K562 (cell line): ENCODE measurements around the gene LNX2. TPM values are rescaled to one million over a fixed set of nuclear protein-coding genes. Genes with fewer than 3 reads are reported as not detected.

Experiments
- ATAC-seq: fragments of 200-7000 bp; cut with Tn5 transposase; 3 replicates; pipeline ENCODE4 v1.9.1; 2020; ENCODE audit warnings: moderate library complexity
- BruUV-seq: library from RNA; stranded (reverse); fragments of 400-500 nt; replicated peaks from 2 replicates; lab custom pipeline; 2021; lab: Mats Ljungman, UMichigan
- CTCF ChIA-PET: fragments of 300-600 bp; formaldehyde crosslinking; extraction: SDS; loops from one replicate; lab custom pipeline; 2021; ENCODE audit warnings: low intra/inter-chr PET ratio; lab: Yijun Ruan, JAX
- POLR2A ChIA-PET: fragments of 300-600, 350-650 bp; sonication (Branson Sonifier 250); formaldehyde crosslinking; extraction: SDS; loops from one replicate; lab custom pipeline; 2021; ENCODE audit warnings: antibody characterized with exemption, inconsistent platforms; lab: Yijun Ruan, JAX
- DNase-seq, 4 experiments: peaks; one replicate each; pipeline versions ENCODE4 v3.0.0 to v3.0.0-alpha.2; 2011 to 2018; ENCODE audit warnings: low spot score in 3 of 4, mixed read lengths in 3 of 4; ENCODE audit errors: extremely low read depth in 1 of 4
- FAIRE-seq: peaks from 2 replicates; lab custom pipeline; 2011; peaks lifted over from hg19 to GRCh38; lab: Jason Lieb, UNC
- H2AFZ ChIP-seq: 2 replicates; pipeline ENCODE4 v1.6.0; 2011; ENCODE audit warnings: low read depth, low read length, control low read depth, inconsistent platforms
- H3K27ac ChIP-seq: fragments of 200-600 bp; 3 replicates; pipeline ENCODE4 v1.8.0; 2011; ENCODE audit warnings: low read depth, mild to moderate bottlenecking, control low read depth, inconsistent platforms, low read length, moderate library complexity, mixed read lengths; ENCODE audit errors: extremely low read depth
- H3K27me3 ChIP-seq, 2 experiments: fragments of 300-600 bp in 1 of 2; 2 replicates in 1 of 2; 3 replicates in 1 of 2; pipeline versions ENCODE4 v1.6.0 to v1.8.0; 2011; ENCODE audit warnings: inconsistent platforms in 2 of 2, low read length in 2 of 2, mild to moderate bottlenecking in 1 of 2, mixed read lengths in 1 of 2, moderate library complexity in 1 of 2; ENCODE audit not compliant: control insufficient read depth in 2 of 2, insufficient read depth in 2 of 2
- H3K36me3 ChIP-seq: fragments of 300-600 bp; 3 replicates; pipeline ENCODE4 v1.8.0; 2011; ENCODE audit warnings: mild to moderate bottlenecking, low read length, inconsistent platforms; ENCODE audit not compliant: control insufficient read depth, insufficient read depth
- H3K4me1 ChIP-seq, 2 experiments: fragments of 200-600 bp in 1 of 2; replicated peaks in 1 of 2; 2 replicates in 1 of 2; 3 replicates in 1 of 2; pipeline versions ENCODE4 v1.5.1 to v1.8.0; 2011; ENCODE audit warnings: inconsistent platforms in 2 of 2, low read length in 2 of 2, mild to moderate bottlenecking in 1 of 2, mixed read lengths in 1 of 2, moderate library complexity in 1 of 2; ENCODE audit not compliant: control insufficient read depth in 2 of 2, insufficient read depth in 2 of 2
- H3K4me2 ChIP-seq: 2 replicates; pipeline ENCODE4 v1.6.1; 2011; ENCODE audit warnings: low read length, control low read depth, inconsistent platforms, mixed read lengths; ENCODE audit not compliant: insufficient read depth
- H3K4me3 ChIP-seq: fragments of 200-600 bp; sonication (generic), shearing (Covaris generic); 2 replicates; pipeline ENCODE4 v1.5.1; 2016; ENCODE audit warnings: control low read depth, inconsistent platforms
- H3K79me2 ChIP-seq: fragments of 200-600 bp; 3 replicates; pipeline ENCODE4 v1.8.0; 2011; ENCODE audit warnings: low read length, inconsistent platforms; ENCODE audit not compliant: control insufficient read depth, insufficient read depth
- H3K9ac ChIP-seq, 2 experiments: 2 replicates each; pipeline versions ENCODE4 v1.6.0 to v1.6.1; 2011; ENCODE audit warnings: low read depth in 2 of 2, low read length in 2 of 2, control low read depth in 1 of 2, inconsistent platforms in 1 of 2, mild to moderate bottlenecking in 1 of 2, mixed read lengths in 1 of 2; ENCODE audit not compliant: insufficient read depth in 1 of 2
- H3K9me1 ChIP-seq: one replicate; pipeline ENCODE4 v1.6.0; 2011; ENCODE audit warnings: inconsistent platforms, mild to moderate bottlenecking, low read length, moderate library complexity; ENCODE audit not compliant: control insufficient read depth, insufficient read depth
- H3K9me3 ChIP-seq: replicated peaks from 2 replicates; pipeline ENCODE4 v1.5.1; 2011; ENCODE audit warnings: low read depth, low read length, inconsistent platforms; ENCODE audit not compliant: control insufficient read depth, insufficient read depth
- H4K20me1 ChIP-seq: replicated peaks from 2 replicates; pipeline ENCODE4 v1.6.1; 2011; ENCODE audit warnings: low read length, inconsistent platforms, mixed read lengths; ENCODE audit not compliant: control insufficient read depth, insufficient read depth
- FOXK1 ChIP-seq: sonication (generic); formaldehyde crosslinking; IDR thresholded peaks from 2 replicates; pipeline ENCODE4 v1.8.0; 2022; ENCODE audit warnings: missing genetic modification reagents, mild to moderate bottlenecking, borderline replicate concordance
- HDAC8 ChIP-seq: fragments of 450-650 bp; IDR thresholded peaks from 2 replicates; pipeline ENCODE4 v1.6.1; 2016; ENCODE audit warnings: mild to moderate bottlenecking, missing genetic modification characterization, moderate library complexity, missing compliant biosample characterization
- MAFK ChIP-seq: IDR thresholded peaks from 2 replicates; pipeline ENCODE4 v1.6.1; 2011; ENCODE audit warnings: low read length, improper control_type of control experiment
- MTF1 ChIP-seq: fragments of 250-450 bp; sonication (Bioruptor Pico); IDR thresholded peaks from 2 replicates; pipeline ENCODE4 v1.9.0; 2021; ENCODE audit warnings: moderate library complexity, mild to moderate bottlenecking, inconsistent platforms, borderline replicate concordance
- SRSF9 ChIP-seq: fragments of 200-400 bp; formaldehyde crosslinking; IDR thresholded peaks from 2 replicates; pipeline ENCODE4 v1.6.1; 2017; ENCODE audit warnings: low read depth, low read length, borderline replicate concordance
- STAT5B ChIP-seq: fragments of 250-450 bp; sonication (Bioruptor Pico); IDR thresholded peaks from 2 replicates; pipeline ENCODE4 v1.8.0; 2021; ENCODE audit warnings: mild to moderate bottlenecking, inconsistent platforms
- ZNF121 ChIP-seq: sonication (generic); formaldehyde crosslinking; conservative IDR thresholded peaks from 2 replicates; pipeline ENCODE4 v1.8.0; 2022; ENCODE audit warnings: missing genetic modification reagents
- WGBS: fragments of 100-300 bp; shearing (Covaris generic); methylation state at CpG from one replicate; pipeline ENCODE4 v1.1.6; 2016; ENCODE audit warnings: low coverage, mixed read lengths; ENCODE audit not compliant: insufficient coverage; ENCODE audit errors: missing lambda C conversion rate; 5-methylcytosine and 5-hydroxymethylcytosine counted together
- in situ Hi-C: fragments of 300-500 bp; cut with MboI; formaldehyde crosslinking; loops from 4 replicates; pipeline ENCODE4 v1.15.0; 2018; ENCODE audit warnings: inconsistent platforms, mixed read lengths
- intact Hi-C: fragments of 100-400 bp; cut with micrococcal nuclease; formaldehyde crosslinking; loops from 2 replicates; pipeline ENCODE4 v1.14.2; 2022
- polyA plus RNA-seq, 8 experiments: library from polyadenylated mRNA; depleted of rRNA in 4 of 8; stranded (reverse) in 5 of 8; unstranded in 3 of 8; fragments of >200 nt; fragmentation: Nextera tagmentation in 2 of 8; fragmentation: Illumina TruSeq in 1 of 8; extraction: Ambion mirVana in 2 of 8; extraction: Trizol in 1 of 8; gene quantifications; 2 replicates each; pipeline versions ENCODE4 v1.2.1 to v1.2.3, GENCODE V29; 2011 to 2014; ENCODE audit warnings: inconsistent platforms in 1 of 8, missing spikeins in 1 of 8
- total RNA-seq, 7 experiments: library from RNA; depleted of rRNA in 6 of 7; stranded (reverse); fragments of >200 nt in 6 of 7; fragmentation: Illumina TruSeq in 2 of 7; extraction: Trizol in 2 of 7; gene quantifications; 2 replicates each; pipeline versions ENCODE4 v1.2.1 to v1.2.3, GENCODE V29; 2011 to 2021; ENCODE audit warnings: low replicate concordance in 1 of 7
- TF ChIP-seq, protein P1 (sequence below): fragments of 250-450 bp; sonication (Bioruptor Pico); IDR thresholded peaks from 2 replicates; pipeline ENCODE4 v1.8.0; 2021; ENCODE audit warnings: moderate library complexity, mild to moderate bottlenecking, inconsistent platforms
- TF ChIP-seq, protein P2 (sequence below): fragments of 450-650 bp; formaldehyde crosslinking; IDR thresholded peaks from 2 replicates; pipeline ENCODE4 v1.4.0; 2020; ENCODE audit warnings: mild to moderate bottlenecking, moderate library complexity

The LNX2 gene
- total and polyA plus RNA-seq, 9 of the 15 experiments (the other 6 are each of a cell fraction or from before 2014, with no cell fraction given) = 1.5 to 5.5 (median 4.0) TPM

DNA sequence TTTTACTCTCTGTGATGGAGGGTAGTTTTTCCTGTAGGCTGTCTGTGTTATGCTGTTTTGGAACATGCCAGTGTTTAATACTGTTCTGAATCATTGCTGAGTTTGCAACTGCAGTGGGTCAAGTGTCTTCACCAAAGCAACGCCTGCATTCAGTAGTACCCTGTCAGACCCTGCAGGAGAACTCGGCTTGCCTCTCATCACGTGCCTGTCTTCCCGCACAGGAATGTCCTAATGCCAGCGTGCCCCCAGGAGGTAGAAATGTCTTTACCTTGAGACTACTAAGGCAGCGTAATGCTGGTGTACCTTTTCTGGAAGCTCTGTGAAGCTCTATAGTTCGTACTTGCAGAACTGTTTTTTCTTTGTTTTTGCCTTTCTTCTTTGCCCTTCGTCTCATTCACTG, 43.6 kb upstream of the LNX2 start:
- no peak for FAIRE-seq
- ChIA-PET POLR2A (no interaction called here), CTCF (no interaction called here)
- in situ Hi-C loops = no loop called here
- H3K4me3 ChIP-seq = no peak overlapping the region
- WGBS = 89% methylated on average over 8 of the region's 8 CpGs
- H3K4me2 ChIP-seq = no peak overlapping the region
- H3K36me3 ChIP-seq = peaks cover 3% of the 10 kb centered on the region; the same call in 1 of the 3 replicates
- ATAC-seq = no peak
- H3K27me3 ChIP-seq = no peaks in the 10 kb centered on the region
- intact Hi-C loops = no loop called here
- H3K27ac ChIP-seq = no peak overlapping the region
- no TSS peak for BruUV-seq
- no peaks in the 10 kb centered on the region for H3K9me1 ChIP-seq
- no peaks in the 10 kb centered on the region for H3K79me2 ChIP-seq
- H3K9me3 ChIP-seq = no peaks in the 10 kb centered on the region
- TF ChIP-seq, protein P1, sequence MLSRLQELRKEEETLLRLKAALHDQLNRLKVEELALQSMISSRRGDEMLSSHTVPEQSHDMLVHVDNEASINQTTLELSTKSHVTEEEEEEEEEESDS = no peak
- TF ChIP-seq SRSF9 (no peak), ZNF121 (no peak), FOXK1 (no peak), MTF1 (CRISPR knock-in tag) (no peak), STAT5B (no peak), HDAC8 (tag) (no peak), MAFK (no peak)
- TF ChIP-seq, protein P2, sequence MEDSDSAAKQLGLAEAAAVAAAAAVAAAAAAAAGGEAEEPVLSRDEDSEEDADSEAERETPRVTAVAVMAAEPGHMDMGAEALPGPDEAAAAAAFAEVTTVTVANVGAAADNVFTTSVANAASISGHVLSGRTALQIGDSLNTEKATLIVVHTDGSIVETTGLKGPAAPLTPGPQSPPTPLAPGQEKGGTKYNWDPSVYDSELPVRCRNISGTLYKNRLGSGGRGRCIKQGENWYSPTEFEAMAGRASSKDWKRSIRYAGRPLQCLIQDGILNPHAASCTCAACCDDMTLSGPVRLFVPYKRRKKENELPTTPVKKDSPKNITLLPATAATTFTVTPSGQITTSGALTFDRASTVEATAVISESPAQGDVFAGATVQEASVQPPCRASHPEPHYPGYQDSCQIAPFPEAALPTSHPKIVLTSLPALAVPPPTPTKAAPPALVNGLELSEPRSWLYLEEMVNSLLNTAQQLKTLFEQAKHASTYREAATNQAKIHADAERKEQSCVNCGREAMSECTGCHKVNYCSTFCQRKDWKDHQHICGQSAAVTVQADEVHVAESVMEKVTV (CRISPR knock-in tag) = no peak
- TF ChIP-seq, all 486 proteins: peak for 0
- Histone ChIP-seq H3K9ac (no peak overlapping the region), H3K4me1 (peaks cover 4 to 10% of the 10 kb centered on the region in 2 experiments; a peak in 4 of 5 replicates), H4K20me1 (no peaks in the 10 kb centered on the region; the same call in 1 of the 2 replicates), H2AFZ (no peak overlapping the region)
- no peak for DNase-seq
